ENCODE data around the gene TNFSF18. TPM values are rescaled to one million over a fixed set of nuclear protein-coding genes. Genes with fewer than 3 reads are reported as not detected.

Gene TNFSF18
- total RNA-seq, 4 donors from 2014 or later, result 0.23 TPM; not detected in 3

GRCh38 chr1:172993640-172994039 is 57.1 kb downstream of the TNFSF18 start:
- 91% methylated on average over 2 of the region's 2 CpGs for WGBS
- H3K4me1 ChIP-seq, result no peaks in the 10 kb centered on the region
- TF ChIP-seq POLR2A (IDR thresholded peaks at IDR 0.05) (no peak), EP300 (IDR thresholded peaks at IDR 0.05) (no peak), POLR2AphosphoS5 (IDR thresholded peaks at IDR 0.05) (no peak)
- no peak overlapping the region for H3K27ac ChIP-seq
- H3K36me3 ChIP-seq, result no peaks in the 10 kb centered on the region
- H3K9me3 ChIP-seq, result no peaks in the 10 kb centered on the region
- H3K27me3 ChIP-seq, result no peaks in the 10 kb centered on the region
- H3K4me3 ChIP-seq, result no peak overlapping the region
- no peak for DNase-seq (ENCODE audit: low spot score in 2 of 2)

- H3K36me3 ChIP-seq, result no peaks in the 10 kb centered on the region
- WGBS, result 86% methylated on average over 1 of the region's 1 CpG
- no peak for DNase-seq (ENCODE audit: low spot score in 2 of 2)
- no peaks in the 10 kb centered on the region for H3K9me3 ChIP-seq
- H3K27ac ChIP-seq, result no peak overlapping the region
- TF ChIP-seq POLR2A (IDR thresholded peaks at IDR 0.05), result no peak
- TF ChIP-seq CTCF (IDR thresholded peaks at IDR 0.05), result no peak
- no peak for TF ChIP-seq POLR2AphosphoS5 (IDR thresholded peaks at IDR 0.05)
- no peak for TF ChIP-seq EP300 (IDR thresholded peaks at IDR 0.05)
- no peak overlapping the region for H3K4me3 ChIP-seq
- H3K4me1 ChIP-seq, result no peaks in the 10 kb centered on the region
- no peaks in the 10 kb centered on the region for H3K27me3 ChIP-seq
These were observed 58.9 kb downstream of the TNFSF18 start for GRCh38 chr1:172991674-172992400.

- Histone ChIP-seq H3K4me1 (no peaks in the 10 kb centered on the region), H3K9me3 (no peaks in the 10 kb centered on the region), H3K4me3 (no peak overlapping the region), H3K27me3 (no peaks in the 10 kb centered on the region), H3K36me3 (no peaks in the 10 kb centered on the region), H3K27ac (no peak overlapping the region)
- DNase-seq (ENCODE audit: low spot score in 2 of 2), result no peak
- TF ChIP-seq EP300 (IDR thresholded peaks at IDR 0.05) (no peak), CTCF (IDR thresholded peaks at IDR 0.05) (no peak), POLR2A (IDR thresholded peaks at IDR 0.05) (no peak), POLR2AphosphoS5 (IDR thresholded peaks at IDR 0.05) (no peak)
- WGBS, result 81% methylated on average over 3 of the region's 3 CpGs
These were observed 60.0 kb downstream of the TNFSF18 start for GRCh38 chr1:172990598-172991215.

Other genes starting within 250 kb of the TNFSF18 start
- under 1 TPM in 2 of 4 donors, not detected in 2; 0.15 to 0.29 TPM for gene TNFSF4, start 156.4 kb upstream of the TNFSF18 start, total RNA-seq